B cell (primary cell): ENCODE measurements around the gene LGALS3. TPM values are rescaled to one million over a fixed set of nuclear protein-coding genes. Genes with fewer than 3 reads are reported as not detected.
A peak's percentile ranks its signal among the peaks of the same experiment; 100 is the strongest.

Source experiments
- ATAC-seq: fragments of 200-7000 bp; cut with Tn5 transposase; one replicate; pipeline ENCODE4 v1.10.0; 2021; ENCODE audit warnings: low read depth, mild to moderate bottlenecking, moderate number of reproducible peaks, moderate library complexity
- CTCF ChIA-PET: fragments of 350-600 bp; sonication (Branson Sonifier 250); formaldehyde crosslinking; loops from one replicate; lab custom pipeline; 2021; ENCODE audit warnings: antibody characterized with exemption, inconsistent platforms; lab: Charles Lee
- POLR2A ChIA-PET: fragments of 350-600 bp; sonication (Branson Sonifier 250); formaldehyde crosslinking; loops from one replicate; lab custom pipeline; 2021; ENCODE audit warnings: antibody characterized with exemption; lab: Charles Lee
- DNase-seq: peaks from one replicate; pipeline ENCODE4 v3.0.0; 2013
- H2AFZ ChIP-seq: 2 replicates; pipeline ENCODE4 v1.6.1; 2012; ENCODE audit warnings: mild to moderate bottlenecking, low read depth, low read length; ENCODE audit not compliant: insufficient read depth, poor library complexity, severe bottlenecking
- H3K27ac ChIP-seq, 2 donors: 1 replicate in 1 of 2; 2 replicates in 1 of 2; pipeline ENCODE4 v1.5.1; 2012 to 2013; ENCODE audit warnings: low read length in 2 of 2, mild to moderate bottlenecking in 2 of 2, moderate library complexity in 1 of 2
- H3K27me3 ChIP-seq, 4 experiments: fragments of 200-600 bp in 1 of 4; sonication (generic) in 1 of 4; replicated peaks in 1 of 4; 1 replicate in 2 of 4; 2 replicates in 2 of 4; pipeline versions ENCODE4 v1.6.1 to v1.7.0; 2013 to 2016; ENCODE audit warnings: low read length in 3 of 4, mild to moderate bottlenecking in 2 of 4, mixed read lengths in 1 of 4, moderate library complexity in 1 of 4; ENCODE audit not compliant: insufficient read depth in 4 of 4, control insufficient read depth in 3 of 4; ENCODE audit errors: control extremely low read depth in 1 of 4
- H3K36me3 ChIP-seq, 2 experiments: replicated peaks in 1 of 2; 1 replicate in 1 of 2; 2 replicates in 1 of 2; pipeline versions ENCODE4 v1.6.1 to v1.7.1; 2013; ENCODE audit warnings: low read length in 1 of 2; ENCODE audit not compliant: insufficient read depth in 2 of 2, control insufficient read depth in 1 of 2; ENCODE audit errors: control extremely low read depth in 1 of 2, extremely low read depth in 1 of 2
- H3K4me1 ChIP-seq, 2 donors: fragments of 200-600 bp in 1 of 2; sonication (generic) in 1 of 2; 1 replicate in 1 of 2; 2 replicates in 1 of 2; pipeline versions ENCODE4 v1.5.1 to v1.6.1; 2013 to 2017; ENCODE audit warnings: low read length in 2 of 2; ENCODE audit not compliant: control insufficient read depth in 2 of 2, insufficient read depth in 2 of 2
- H3K4me2 ChIP-seq: replicated peaks from 2 replicates; pipeline ENCODE3; 2012; ENCODE audit warnings: mild to moderate bottlenecking, low read depth, low read length; ENCODE audit not compliant: poor library complexity, severe bottlenecking
- H3K4me3 ChIP-seq, 5 experiments: fragments of 200-600 bp in 1 of 5; sonication (generic) in 1 of 5; 1 replicate in 3 of 5; 2 replicates in 2 of 5; pipeline versions ENCODE4 v1.5.1 to v1.7.0; 2011 to 2016; ENCODE audit warnings: low read length in 4 of 5, mild to moderate bottlenecking in 4 of 5, low read depth in 2 of 5, control low read depth in 1 of 5, moderate library complexity in 1 of 5; ENCODE audit not compliant: insufficient read depth in 1 of 5; ENCODE audit errors: control extremely low read depth in 1 of 5, extremely low read depth in 1 of 5
- H3K79me2 ChIP-seq: fragments of 200-600 bp; sonication (generic); one replicate; pipeline ENCODE4 v1.6.0; 2016; ENCODE audit warnings: low read length; ENCODE audit not compliant: control insufficient read depth, insufficient read depth
- H3K9ac ChIP-seq: fragments of 200-600 bp; sonication (generic); 2 replicates; pipeline ENCODE4 v1.6.1; 2017; ENCODE audit warnings: mild to moderate bottlenecking, low read length, moderate library complexity
- H3K9me3 ChIP-seq, 3 donors: one replicate each; pipeline versions ENCODE4 v1.6.1 to v1.7.1; 2013; ENCODE audit warnings: low read length in 2 of 3; ENCODE audit not compliant: control insufficient read depth in 2 of 3, insufficient read depth in 1 of 3; ENCODE audit errors: control extremely low read depth in 1 of 3
- H4K20me1 ChIP-seq: 2 replicates; pipeline ENCODE4 v1.6.0; 2012; ENCODE audit warnings: mild to moderate bottlenecking, low read length; ENCODE audit not compliant: insufficient read depth, control insufficient read depth, poor library complexity, severe bottlenecking
- H3K27ac Mint-ChIP-seq: one replicate; pipeline ENCODE4 v1.8.0; 2021; ENCODE audit warnings: mixed read lengths
- H3K27me3 Mint-ChIP-seq: one replicate; pipeline ENCODE4 v1.8.0; 2021; ENCODE audit warnings: mixed read lengths
- H3K4me1 Mint-ChIP-seq: one replicate; pipeline ENCODE4 v1.8.0; 2021; ENCODE audit warnings: mixed read lengths
- H3K4me3 Mint-ChIP-seq: one replicate; pipeline ENCODE4 v1.8.0; 2021; ENCODE audit warnings: mixed read lengths
- H3K9me3 Mint-ChIP-seq: one replicate; pipeline ENCODE4 v1.8.0; 2022; ENCODE audit warnings: mixed read lengths; ENCODE audit not compliant: insufficient read depth
- EZH2 ChIP-seq: IDR thresholded peaks from 2 replicates; pipeline ENCODE4 v1.6.1; 2012; ENCODE audit warnings: borderline replicate concordance, low read depth, mild to moderate bottlenecking, moderate library complexity, low read length; ENCODE audit not compliant: insufficient read depth, poor library complexity, severe bottlenecking
- WGBS: methylation state at CpG from one replicate; pipeline ENCODE4 v1.1.5; 2013; ENCODE audit warnings: missing lambda C conversion rate; ENCODE audit not compliant: insufficient coverage; 5-methylcytosine and 5-hydroxymethylcytosine counted together
- intact Hi-C: fragments of 100-400 bp; cut with micrococcal nuclease; formaldehyde crosslinking; loops from one replicate; pipeline ENCODE4 v1.10.0; 2022
- polyA plus RNA-seq: library from polyadenylated mRNA; depleted of rRNA; stranded (reverse); fragments of >200 nt; gene quantifications from 2 replicates; pipeline ENCODE4 v1.2.3, GENCODE V29; 2012
- total RNA-seq, 2 donors: library from RNA; stranded (reverse); fragments of 120-200 nt in 1 of 2; gene quantifications; 1 replicate in 1 of 2; 2 replicates in 1 of 2; pipeline versions ENCODE4 v1.2.3 to v1.2.4, GENCODE V29; 2013 to 2022
- TF ChIP-seq, protein P1 (sequence below): fragments of 200-600 bp; IDR thresholded peaks from one replicate; pipeline ENCODE4 v1.8.0; 2022; ENCODE audit warnings: antibody characterized with exemption, mild to moderate bottlenecking

LGALS3 gene
- total and polyA plus RNA-seq, 2 donors (not counting 1 experiment from before 2014, with no cell fraction given): 7.0 to 21.1 TPM

DNA sequence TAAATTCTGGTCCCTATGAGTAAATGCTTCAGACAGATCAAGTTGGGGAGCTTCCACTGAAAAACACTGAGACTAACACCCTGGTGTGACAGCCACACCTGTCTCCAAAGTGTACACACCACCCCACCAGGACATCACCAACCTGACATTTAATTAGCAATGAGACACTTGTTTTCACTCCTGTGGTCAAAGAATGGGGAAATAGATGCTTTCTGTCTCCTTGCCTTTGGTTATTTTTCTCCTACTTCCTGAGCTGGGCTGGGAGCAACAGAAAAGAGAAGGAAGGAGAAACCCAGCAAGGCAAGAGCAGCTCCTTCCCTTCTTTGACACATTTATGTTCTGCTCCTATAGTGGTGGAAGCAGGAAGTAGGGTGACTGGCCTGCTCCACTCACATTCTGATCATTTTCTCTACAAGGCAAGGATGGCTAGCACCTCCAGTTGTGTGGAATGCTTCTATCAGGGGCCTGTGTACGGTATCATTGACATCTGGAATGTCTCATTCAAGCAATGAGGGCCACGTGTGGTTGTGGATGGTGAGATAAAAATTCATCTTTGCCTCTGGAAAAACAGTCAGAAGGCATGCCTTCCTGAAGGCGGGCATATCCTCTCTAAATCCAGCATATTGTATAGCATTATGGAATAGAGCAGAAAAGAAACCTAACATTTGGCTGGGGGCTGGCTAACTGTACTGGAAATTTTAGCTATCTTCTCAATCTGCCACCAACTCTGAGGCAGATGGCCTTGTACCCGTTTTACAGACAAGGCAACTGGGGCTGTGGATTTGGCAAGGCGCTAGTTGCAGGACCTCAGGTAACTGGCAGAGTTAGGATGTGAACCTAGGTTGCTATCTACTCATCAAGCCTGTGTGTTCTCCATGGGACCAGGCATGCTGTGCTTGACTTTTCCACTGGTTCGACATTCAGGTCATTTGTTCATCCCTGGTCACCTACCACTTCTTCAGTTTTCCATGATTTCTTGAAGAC, 24.8 kb upstream of the LGALS3 start:
- no peaks in the 10 kb centered on the region for H3K36me3 ChIP-seq
- no peaks in the 10 kb centered on the region for H4K20me1 ChIP-seq
- no peak overlapping the region for H3K4me2 ChIP-seq
- DNase-seq: no peak
- no peaks in the 10 kb centered on the region for H3K27me3 Mint-ChIP-seq
- H3K27ac Mint-ChIP-seq: peak overlapping the region; percentile 16
- no peaks in the 10 kb centered on the region for H3K27me3 ChIP-seq
- no peak overlapping the region for H3K27ac ChIP-seq
- no peak overlapping the region for H3K9ac ChIP-seq
- H2AFZ ChIP-seq: no peak overlapping the region
- no peaks in the 10 kb centered on the region for H3K79me2 ChIP-seq
- TF ChIP-seq, protein P1, sequence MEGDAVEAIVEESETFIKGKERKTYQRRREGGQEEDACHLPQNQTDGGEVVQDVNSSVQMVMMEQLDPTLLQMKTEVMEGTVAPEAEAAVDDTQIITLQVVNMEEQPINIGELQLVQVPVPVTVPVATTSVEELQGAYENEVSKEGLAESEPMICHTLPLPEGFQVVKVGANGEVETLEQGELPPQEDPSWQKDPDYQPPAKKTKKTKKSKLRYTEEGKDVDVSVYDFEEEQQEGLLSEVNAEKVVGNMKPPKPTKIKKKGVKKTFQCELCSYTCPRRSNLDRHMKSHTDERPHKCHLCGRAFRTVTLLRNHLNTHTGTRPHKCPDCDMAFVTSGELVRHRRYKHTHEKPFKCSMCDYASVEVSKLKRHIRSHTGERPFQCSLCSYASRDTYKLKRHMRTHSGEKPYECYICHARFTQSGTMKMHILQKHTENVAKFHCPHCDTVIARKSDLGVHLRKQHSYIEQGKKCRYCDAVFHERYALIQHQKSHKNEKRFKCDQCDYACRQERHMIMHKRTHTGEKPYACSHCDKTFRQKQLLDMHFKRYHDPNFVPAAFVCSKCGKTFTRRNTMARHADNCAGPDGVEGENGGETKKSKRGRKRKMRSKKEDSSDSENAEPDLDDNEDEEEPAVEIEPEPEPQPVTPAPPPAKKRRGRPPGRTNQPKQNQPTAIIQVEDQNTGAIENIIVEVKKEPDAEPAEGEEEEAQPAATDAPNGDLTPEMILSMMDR: no peak
- no peak for TF ChIP-seq EZH2
- H3K4me3 Mint-ChIP-seq: peak overlapping the region; percentile 20
- peaks cover 0 to 3% (median 3%) of the 10 kb centered on the region in 3 donors for H3K9me3 ChIP-seq
- peaks cover 33% of the 10 kb centered on the region for H3K4me1 Mint-ChIP-seq
- WGBS: 100% methylated on average over 3 of the region's 6 CpGs
- ChIA-PET POLR2A (no interaction called here), CTCF (interaction anchor here (0.6 to 1.7 kb wide), 4 partner anchors 15 to 53 kb away, joined by 4 to 9 read pairs (median 6); partner anchors contain the start of gene MAPK1IP1L)
- ATAC-seq: no peak
- H3K4me3 ChIP-seq: no peak overlapping the region
- peaks cover 20 to 27% of the 10 kb centered on the region in 2 donors for H3K4me1 ChIP-seq
- peaks cover 6% of the 10 kb centered on the region for H3K9me3 Mint-ChIP-seq
- intact Hi-C loops: loop anchor here (2.0 kb wide), 1 partner anchor 15 kb away; no protein-coding TSS in a partner anchor

DNA sequence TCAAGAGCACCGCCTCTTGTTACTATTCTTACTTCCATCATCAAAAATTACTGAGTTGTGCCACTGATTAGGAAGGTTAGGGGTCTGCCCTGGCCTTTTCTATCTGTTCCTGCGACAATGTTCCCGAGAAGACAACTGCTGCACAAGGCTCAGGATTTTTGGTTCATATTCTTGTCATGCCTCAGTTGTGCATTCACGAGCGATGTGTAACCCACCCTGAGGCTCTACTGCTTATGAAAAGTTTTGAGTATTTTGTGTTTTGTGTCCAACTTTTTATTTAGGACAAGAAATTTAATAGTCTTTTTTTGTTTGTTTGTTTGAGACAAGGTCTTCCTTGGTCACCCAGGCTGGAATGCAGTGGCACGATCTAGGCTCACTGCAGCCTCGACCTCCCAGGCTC, 23.1 kb upstream of the LGALS3 start:
- POLR2A ChIA-PET: interaction anchor here (0.6 kb wide), 1 partner anchor 1496 kb away, joined by 3 read pairs; no protein-coding TSS in a partner anchor
- DNase-seq (no peak), ATAC-seq (no peak)
- Histone ChIP-seq H3K4me2 (no peak overlapping the region), H3K27ac (no peak overlapping the region), H3K36me3 (no peaks in the 10 kb centered on the region), H3K9me3 (peaks cover 0 to 3% (median 3%) of the 10 kb centered on the region in 3 donors), H3K4me3 (no peak overlapping the region), H2AFZ (no peak overlapping the region), H3K4me1 (peaks cover 20 to 27% of the 10 kb centered on the region in 2 donors), H3K9ac (no peak overlapping the region), H4K20me1 (no peaks in the 10 kb centered on the region), H3K27me3 (no peaks in the 10 kb centered on the region), H3K79me2 (no peaks in the 10 kb centered on the region)
- CTCF ChIA-PET: interaction anchor here (1.2 kb wide), 1 partner anchor 19 kb away, joined by 3 read pairs; no protein-coding TSS in a partner anchor
- Mint-ChIP-seq H3K9me3 (peaks cover 6% of the 10 kb centered on the region), H3K4me1 (peaks cover 27% of the 10 kb centered on the region), H3K4me3 (no peak overlapping the region), H3K27ac (no peak overlapping the region), H3K27me3 (no peaks in the 10 kb centered on the region)
- WGBS: 94% methylated on average over 7 of the region's 7 CpGs
- no peak for TF ChIP-seq EZH2
- TF ChIP-seq, protein P1: no peak
- intact Hi-C loops: no loop called here
